B cell (primary cell): Measurements from ENCODE around the gene ZNHIT2. TPM values are rescaled to one million over a fixed set of nuclear protein-coding genes. Genes with fewer than 3 reads are reported as not detected.

Experiments
- ATAC-seq: fragments of 200-7000 bp; cut with Tn5 transposase; one replicate; pipeline ENCODE4 v1.10.0; 2021; ENCODE audit warnings: low read depth, mild to moderate bottlenecking, moderate number of reproducible peaks, moderate library complexity
- CTCF ChIA-PET: fragments of 350-600 bp; sonication (Branson Sonifier 250); formaldehyde crosslinking; loops from one replicate; lab custom pipeline; 2021; ENCODE audit warnings: antibody characterized with exemption, inconsistent platforms; lab: Charles Lee
- POLR2A ChIA-PET: fragments of 350-600 bp; sonication (Branson Sonifier 250); formaldehyde crosslinking; loops from one replicate; lab custom pipeline; 2021; ENCODE audit warnings: antibody characterized with exemption; lab: Charles Lee
- DNase-seq: peaks from one replicate; pipeline ENCODE4 v3.0.0; 2013
- H2AFZ ChIP-seq: 2 replicates; pipeline ENCODE4 v1.6.1; 2012; ENCODE audit warnings: mild to moderate bottlenecking, low read depth, low read length; ENCODE audit not compliant: insufficient read depth, poor library complexity, severe bottlenecking
- H3K27ac ChIP-seq, 2 donors: 1 replicate in 1 of 2; 2 replicates in 1 of 2; pipeline ENCODE4 v1.5.1; 2012 to 2013; ENCODE audit warnings: low read length in 2 of 2, mild to moderate bottlenecking in 2 of 2, moderate library complexity in 1 of 2
- H3K27me3 ChIP-seq, 4 experiments: fragments of 200-600 bp in 1 of 4; sonication (generic) in 1 of 4; replicated peaks in 1 of 4; 1 replicate in 2 of 4; 2 replicates in 2 of 4; pipeline versions ENCODE4 v1.6.1 to v1.7.0; 2013 to 2016; ENCODE audit warnings: low read length in 3 of 4, mild to moderate bottlenecking in 2 of 4, mixed read lengths in 1 of 4, moderate library complexity in 1 of 4; ENCODE audit not compliant: insufficient read depth in 4 of 4, control insufficient read depth in 3 of 4; ENCODE audit errors: control extremely low read depth in 1 of 4
- H3K36me3 ChIP-seq, 2 experiments: replicated peaks in 1 of 2; 1 replicate in 1 of 2; 2 replicates in 1 of 2; pipeline versions ENCODE4 v1.6.1 to v1.7.1; 2013; ENCODE audit warnings: low read length in 1 of 2; ENCODE audit not compliant: insufficient read depth in 2 of 2, control insufficient read depth in 1 of 2; ENCODE audit errors: control extremely low read depth in 1 of 2, extremely low read depth in 1 of 2
- H3K4me1 ChIP-seq, 2 donors: fragments of 200-600 bp in 1 of 2; sonication (generic) in 1 of 2; 1 replicate in 1 of 2; 2 replicates in 1 of 2; pipeline versions ENCODE4 v1.5.1 to v1.6.1; 2013 to 2017; ENCODE audit warnings: low read length in 2 of 2; ENCODE audit not compliant: control insufficient read depth in 2 of 2, insufficient read depth in 2 of 2
- H3K4me2 ChIP-seq: replicated peaks from 2 replicates; pipeline ENCODE3; 2012; ENCODE audit warnings: mild to moderate bottlenecking, low read depth, low read length; ENCODE audit not compliant: poor library complexity, severe bottlenecking
- H3K4me3 ChIP-seq, 5 experiments: fragments of 200-600 bp in 1 of 5; sonication (generic) in 1 of 5; 1 replicate in 3 of 5; 2 replicates in 2 of 5; pipeline versions ENCODE4 v1.5.1 to v1.7.0; 2011 to 2016; ENCODE audit warnings: low read length in 4 of 5, mild to moderate bottlenecking in 4 of 5, low read depth in 2 of 5, control low read depth in 1 of 5, moderate library complexity in 1 of 5; ENCODE audit not compliant: insufficient read depth in 1 of 5; ENCODE audit errors: control extremely low read depth in 1 of 5, extremely low read depth in 1 of 5
- H3K79me2 ChIP-seq: fragments of 200-600 bp; sonication (generic); one replicate; pipeline ENCODE4 v1.6.0; 2016; ENCODE audit warnings: low read length; ENCODE audit not compliant: control insufficient read depth, insufficient read depth
- H3K9ac ChIP-seq: fragments of 200-600 bp; sonication (generic); 2 replicates; pipeline ENCODE4 v1.6.1; 2017; ENCODE audit warnings: mild to moderate bottlenecking, low read length, moderate library complexity
- H3K9me3 ChIP-seq, 3 donors: one replicate each; pipeline versions ENCODE4 v1.6.1 to v1.7.1; 2013; ENCODE audit warnings: low read length in 2 of 3; ENCODE audit not compliant: control insufficient read depth in 2 of 3, insufficient read depth in 1 of 3; ENCODE audit errors: control extremely low read depth in 1 of 3
- H4K20me1 ChIP-seq: 2 replicates; pipeline ENCODE4 v1.6.0; 2012; ENCODE audit warnings: mild to moderate bottlenecking, low read length; ENCODE audit not compliant: insufficient read depth, control insufficient read depth, poor library complexity, severe bottlenecking
- H3K27ac Mint-ChIP-seq: one replicate; pipeline ENCODE4 v1.8.0; 2021; ENCODE audit warnings: mixed read lengths
- H3K27me3 Mint-ChIP-seq: one replicate; pipeline ENCODE4 v1.8.0; 2021; ENCODE audit warnings: mixed read lengths
- H3K4me1 Mint-ChIP-seq: one replicate; pipeline ENCODE4 v1.8.0; 2021; ENCODE audit warnings: mixed read lengths
- H3K4me3 Mint-ChIP-seq: one replicate; pipeline ENCODE4 v1.8.0; 2021; ENCODE audit warnings: mixed read lengths
- H3K9me3 Mint-ChIP-seq: one replicate; pipeline ENCODE4 v1.8.0; 2022; ENCODE audit warnings: mixed read lengths; ENCODE audit not compliant: insufficient read depth
- CTCF ChIP-seq: fragments of 200-600 bp; IDR thresholded peaks from one replicate; pipeline ENCODE4 v1.8.0; 2022; ENCODE audit warnings: antibody characterized with exemption, mild to moderate bottlenecking
- EZH2 ChIP-seq: IDR thresholded peaks from 2 replicates; pipeline ENCODE4 v1.6.1; 2012; ENCODE audit warnings: borderline replicate concordance, low read depth, mild to moderate bottlenecking, moderate library complexity, low read length; ENCODE audit not compliant: insufficient read depth, poor library complexity, severe bottlenecking
- WGBS: methylation state at CpG from one replicate; pipeline ENCODE4 v1.1.5; 2013; ENCODE audit warnings: missing lambda C conversion rate; ENCODE audit not compliant: insufficient coverage; 5-methylcytosine and 5-hydroxymethylcytosine counted together
- intact Hi-C: fragments of 100-400 bp; cut with micrococcal nuclease; formaldehyde crosslinking; loops from one replicate; pipeline ENCODE4 v1.10.0; 2022
- polyA plus RNA-seq: library from polyadenylated mRNA; depleted of rRNA; stranded (reverse); fragments of >200 nt; gene quantifications from 2 replicates; pipeline ENCODE4 v1.2.3, GENCODE V29; 2012
- total RNA-seq, 2 donors: library from RNA; stranded (reverse); fragments of 120-200 nt in 1 of 2; gene quantifications; 1 replicate in 1 of 2; 2 replicates in 1 of 2; pipeline versions ENCODE4 v1.2.3 to v1.2.4, GENCODE V29; 2013 to 2022

Gene ZNHIT2
- total and polyA plus RNA-seq, 2 donors (not counting 1 experiment from before 2014, with no cell fraction given) = 6.2 to 14.1 TPM

- Histone ChIP-seq H2AFZ (no peak overlapping the region), H3K27me3 (no peaks in the 10 kb centered on the region), H3K9me3 (no peaks in the 10 kb centered on the region), H3K4me3 (no peak overlapping the region), H3K36me3 (peaks cover 3 to 83% of the 10 kb centered on the region in 2 experiments), H3K9ac (no peak overlapping the region), H3K79me2 (peaks cover 79% of the 10 kb centered on the region), H4K20me1 (peaks cover 76% of the 10 kb centered on the region), H3K4me2 (no peak overlapping the region), H3K27ac (no peak overlapping the region), H3K4me1 (peaks cover 39 to 58% of the 10 kb centered on the region in 2 donors)
- no peak overlapping the region for H3K27ac Mint-ChIP-seq
- 91% methylated on average over 9 of the region's 12 CpGs for WGBS
- H3K4me1 Mint-ChIP-seq = peaks cover 48% of the 10 kb centered on the region
- no peak overlapping the region for H3K4me3 Mint-ChIP-seq
- intact Hi-C loops = no loop called here
- ATAC-seq = no peak
- ChIA-PET POLR2A (interaction anchor here (1.2 kb wide), 1 partner anchor 43 kb away, joined by 3 read pairs; the partner anchor contains the start of gene SPDYC), CTCF (interaction anchor here (1.5 to 4.4 kb wide), 2 partner anchors 10 to 15 kb away, joined by 4 to 20 read pairs; partner anchors contain the start of genes TM7SF2 and ZNHIT2)
- H3K27me3 Mint-ChIP-seq = no peaks in the 10 kb centered on the region
- peak; percentile 4 for DNase-seq
- TF ChIP-seq CTCF (no peak), EZH2 (no peak)
- no peaks in the 10 kb centered on the region for H3K9me3 Mint-ChIP-seq
Observed at GRCh38 chr11:65127473-65128181, 10.1 kb upstream of the ZNHIT2 start.
